Vagina (tissue), 2 donors: ENCODE results near the gene TBX4.

Experiments used
- CTCF ChIP-seq, 3 experiments: fragments of 450-650 bp in 2 of 3; fragments of 200-600 bp in 1 of 3; sonication (generic) in 1 of 3; IDR thresholded peaks; one replicate each; pipeline ENCODE4 v1.5.1; 2017 to 2019; ENCODE audit warnings: antibody characterized with exemption in 3 of 3, mild to moderate bottlenecking in 2 of 3, moderate library complexity in 2 of 3
- POLR2AphosphoS5 ChIP-seq, 2 donors: sonication (generic); formaldehyde crosslinking; IDR thresholded peaks; one replicate each; pipeline ENCODE4 v1.9.0; 2017; ENCODE audit warnings: antibody characterized with exemption in 2 of 2, mild to moderate bottlenecking in 2 of 2, low read depth in 1 of 2; ENCODE audit not compliant: insufficient read depth in 1 of 2

DNA sequence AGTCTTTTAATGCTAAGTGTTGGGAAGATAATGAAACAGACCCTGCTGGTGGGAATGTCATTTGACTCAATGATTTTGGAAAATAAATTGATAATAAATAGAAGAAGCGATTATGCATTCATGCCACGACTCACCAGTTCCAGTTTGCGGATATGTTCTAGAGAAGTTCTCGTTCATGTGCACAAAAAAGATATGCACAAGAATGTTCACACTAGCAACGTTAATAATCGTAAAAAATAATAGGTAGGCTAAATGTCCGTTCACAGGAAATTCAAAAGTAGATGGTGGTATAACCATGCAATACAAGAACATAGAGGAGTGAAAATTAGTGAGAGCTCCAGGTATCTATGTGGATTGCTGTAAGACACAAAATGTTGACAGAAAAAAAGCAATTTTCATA lies 79.0 kb downstream of the TBX4 start:
- TF ChIP-seq CTCF (IDR thresholded peaks at IDR 0.05): no peak
- no peak for TF ChIP-seq POLR2AphosphoS5 (IDR thresholded peaks at IDR 0.05; ENCODE audit: insufficient read depth in 1 of 2, low read depth in 1 of 2)
